WI38 (cell line): ENCODE measurements around the gene ZNF865.

ENCODE experiments used
- H3K4me3 ChIP-seq: 2 replicates; pipeline ENCODE4 v1.5.1; 2011; ENCODE audit warnings: low read depth, mild to moderate bottlenecking, control low read depth, low read length
- TF ChIP-seq, protein P1 (sequence below): IDR thresholded peaks from 2 replicates; pipeline ENCODE4 v1.5.1; 2012; ENCODE audit warnings: low read depth, mild to moderate bottlenecking, control low read depth, low read length

ZNF865 gene

DNA sequence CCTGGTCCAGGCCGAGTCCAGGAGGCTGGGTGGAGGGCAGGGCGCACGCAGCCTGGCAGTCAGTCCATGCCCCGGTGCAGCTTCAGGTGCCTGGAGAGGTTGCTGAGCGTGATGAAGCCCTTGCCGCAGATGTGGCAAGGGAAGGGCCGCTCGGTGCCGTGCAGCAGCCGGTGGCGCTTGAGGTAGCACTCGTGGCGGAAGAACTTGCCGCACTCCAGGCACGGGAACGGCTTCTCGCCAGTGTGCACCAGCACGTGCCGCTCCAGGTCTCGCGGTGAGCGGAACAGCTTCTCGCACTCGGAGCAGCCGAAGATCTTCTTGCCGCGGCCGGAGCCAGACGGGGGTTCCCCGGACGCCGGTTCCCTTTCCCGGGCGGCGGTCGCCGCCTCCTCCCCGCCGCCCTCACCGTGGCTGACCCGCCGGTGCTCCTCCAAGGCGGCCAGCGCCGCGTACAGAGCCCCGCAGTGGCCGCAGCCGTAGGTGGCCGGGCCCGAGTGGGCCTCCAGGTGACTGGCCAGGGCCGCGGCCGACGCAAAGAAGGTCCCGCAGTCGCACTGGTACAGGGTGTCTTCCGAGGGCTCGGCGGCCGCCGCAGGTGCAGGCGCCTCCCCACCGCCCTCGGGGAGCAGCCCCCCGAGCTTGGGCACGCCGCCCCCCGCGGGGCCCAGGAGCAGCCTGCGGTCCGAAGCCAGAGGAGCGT lies 12.9 kb upstream of the ZNF865 start:
- H3K4me3 ChIP-seq, result no peak overlapping the region

DNA sequence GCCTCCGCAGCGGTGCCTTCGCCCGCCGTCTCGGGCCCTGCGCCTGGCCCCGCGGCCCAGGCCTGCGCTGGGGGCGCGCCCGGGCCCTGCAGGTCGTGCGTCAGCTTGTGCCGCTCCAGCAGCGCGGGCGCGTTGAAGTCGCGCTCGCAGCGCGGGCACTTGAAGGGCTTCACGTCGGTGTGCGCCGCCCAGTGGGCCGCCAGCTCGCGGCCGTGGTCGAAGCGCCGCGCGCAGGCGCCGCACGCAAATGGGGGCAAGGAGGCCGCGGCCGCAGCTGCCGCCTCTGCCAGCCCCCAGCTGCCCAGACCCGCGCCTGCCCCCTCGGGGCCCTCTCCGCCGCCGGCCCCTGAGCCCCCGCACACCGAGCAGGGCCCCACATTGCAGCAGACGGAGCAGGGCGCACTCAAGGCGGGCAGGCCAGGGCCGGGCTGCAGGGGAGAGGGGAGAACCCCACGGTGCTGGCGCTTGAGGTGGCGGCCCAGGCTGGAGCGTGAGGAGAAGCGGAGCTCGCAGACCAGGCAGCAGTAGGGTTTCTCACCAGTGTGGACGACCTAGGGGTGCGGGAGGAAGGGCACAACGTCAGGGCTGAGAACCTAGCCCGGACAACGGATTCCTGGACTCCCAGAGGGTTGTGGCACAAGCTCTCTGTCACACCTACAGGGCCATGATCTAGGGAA lies 12.2 kb upstream of the ZNF865 start:
- TF ChIP-seq, protein P1, sequence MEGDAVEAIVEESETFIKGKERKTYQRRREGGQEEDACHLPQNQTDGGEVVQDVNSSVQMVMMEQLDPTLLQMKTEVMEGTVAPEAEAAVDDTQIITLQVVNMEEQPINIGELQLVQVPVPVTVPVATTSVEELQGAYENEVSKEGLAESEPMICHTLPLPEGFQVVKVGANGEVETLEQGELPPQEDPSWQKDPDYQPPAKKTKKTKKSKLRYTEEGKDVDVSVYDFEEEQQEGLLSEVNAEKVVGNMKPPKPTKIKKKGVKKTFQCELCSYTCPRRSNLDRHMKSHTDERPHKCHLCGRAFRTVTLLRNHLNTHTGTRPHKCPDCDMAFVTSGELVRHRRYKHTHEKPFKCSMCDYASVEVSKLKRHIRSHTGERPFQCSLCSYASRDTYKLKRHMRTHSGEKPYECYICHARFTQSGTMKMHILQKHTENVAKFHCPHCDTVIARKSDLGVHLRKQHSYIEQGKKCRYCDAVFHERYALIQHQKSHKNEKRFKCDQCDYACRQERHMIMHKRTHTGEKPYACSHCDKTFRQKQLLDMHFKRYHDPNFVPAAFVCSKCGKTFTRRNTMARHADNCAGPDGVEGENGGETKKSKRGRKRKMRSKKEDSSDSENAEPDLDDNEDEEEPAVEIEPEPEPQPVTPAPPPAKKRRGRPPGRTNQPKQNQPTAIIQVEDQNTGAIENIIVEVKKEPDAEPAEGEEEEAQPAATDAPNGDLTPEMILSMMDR, result no peak
- no peak overlapping the region for H3K4me3 ChIP-seq

More for the DNA sequence above, 12.9 kb upstream of the ZNF865 start:
- TF ChIP-seq, protein P1, result no peak

DNA sequence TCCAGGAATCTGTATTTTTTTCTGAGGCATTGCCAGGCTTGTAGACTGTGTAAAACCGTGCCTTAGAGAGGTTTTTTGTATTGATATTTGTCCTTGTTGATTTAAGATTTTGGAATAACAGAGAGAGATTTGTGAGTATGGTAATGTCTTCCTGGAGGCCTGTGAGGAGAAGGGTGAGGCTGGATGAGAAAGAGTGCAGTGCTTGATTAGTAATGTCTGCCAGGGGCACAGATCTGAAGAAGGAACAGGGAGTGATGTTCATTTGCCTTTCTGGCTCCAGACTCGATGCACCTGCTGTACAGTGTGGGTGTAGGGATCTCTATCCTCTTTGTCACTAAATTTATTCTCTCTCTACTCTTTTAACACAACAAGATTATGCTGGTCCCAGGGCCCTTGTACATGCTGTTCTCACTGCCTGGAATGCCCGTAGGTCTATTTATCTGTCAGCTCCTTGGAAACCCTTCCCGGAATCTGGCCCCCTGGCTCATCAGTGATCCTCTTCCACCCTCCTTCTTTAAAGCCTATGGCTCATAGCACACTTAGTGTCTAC lies 10.4 kb upstream of the ZNF865 start:
- no peak overlapping the region for H3K4me3 ChIP-seq
- TF ChIP-seq, protein P1, result no peak

DNA sequence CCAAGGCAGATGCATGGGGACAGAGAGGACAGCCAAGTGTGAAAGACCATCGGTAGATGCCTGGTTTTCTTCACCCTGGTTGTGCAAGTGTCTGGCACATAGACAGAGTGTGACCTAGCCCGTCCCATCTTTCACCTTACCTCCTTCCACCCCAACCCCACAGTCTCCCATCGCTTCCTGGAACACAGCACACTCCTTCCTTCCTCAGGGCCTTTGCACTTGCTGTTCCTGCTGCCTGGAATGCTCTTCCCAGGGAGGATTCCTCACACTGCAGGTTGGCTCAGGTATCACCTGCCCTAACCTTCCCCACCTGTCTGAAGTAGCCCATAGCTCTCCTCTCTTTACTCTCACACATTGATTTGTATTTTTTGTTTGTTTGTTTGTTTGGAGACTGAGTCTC lies 9.1 kb upstream of the ZNF865 start:
- TF ChIP-seq, protein P1, result no peak
- no peak overlapping the region for H3K4me3 ChIP-seq

DNA sequence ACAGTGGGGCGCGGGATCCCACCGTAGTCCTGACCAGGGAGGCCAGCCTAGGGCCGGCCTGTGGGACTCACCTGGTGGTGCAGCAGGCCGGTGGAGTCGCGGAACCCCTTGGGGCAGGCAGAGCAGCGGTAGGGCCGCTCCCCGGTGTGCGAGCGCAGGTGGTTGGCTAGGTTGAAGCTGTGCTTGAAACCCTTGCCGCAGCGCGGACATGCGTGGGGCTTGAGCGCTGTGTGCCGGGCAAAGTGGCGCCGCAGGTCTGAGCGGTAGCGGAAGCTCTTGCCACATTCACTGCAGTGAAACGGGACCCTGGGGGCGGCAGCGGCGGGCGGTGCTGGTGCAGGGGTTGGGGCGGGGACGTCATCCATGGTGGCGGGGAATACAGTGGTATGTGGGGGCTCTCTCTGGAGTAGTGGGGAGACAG lies 7.9 kb upstream of the ZNF865 start:
- TF ChIP-seq, protein P1, result no peak
- H3K4me3 ChIP-seq, result no peak overlapping the region

DNA sequence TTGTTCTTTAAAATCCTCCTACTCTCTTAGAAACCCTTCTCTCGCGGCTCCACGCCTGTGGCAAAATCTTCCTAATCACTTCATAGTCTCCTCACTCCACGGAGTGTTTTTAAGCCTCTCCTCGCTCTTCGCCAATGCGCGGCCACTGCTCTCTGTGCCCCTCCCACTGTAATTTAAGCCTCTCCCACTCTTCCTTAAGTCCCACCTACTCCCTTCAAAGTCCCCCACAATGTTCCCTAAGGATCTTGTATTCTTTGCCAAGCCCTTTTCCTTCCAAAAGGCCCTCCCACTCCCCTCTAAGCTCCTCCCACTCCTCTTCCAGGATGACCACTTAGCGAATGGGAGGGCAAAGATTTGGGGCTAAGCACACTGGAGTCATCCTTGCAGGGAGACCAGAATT lies 7.4 kb upstream of the ZNF865 start:
- TF ChIP-seq, protein P1, result no peak
- no peak overlapping the region for H3K4me3 ChIP-seq
